WTC11 (cell line): ENCODE data around the gene DARS1.

Experiments
- ATF3 ChIP-seq: sonication (generic); formaldehyde crosslinking; conservative IDR thresholded peaks from 2 replicates; pipeline ENCODE4 v1.8.1; 2022; ENCODE audit warnings: mild to moderate bottlenecking, missing genetic modification reagents
- CTCF ChIP-seq: fragments of 200-600 bp; IDR thresholded peaks from 2 replicates; pipeline ENCODE4 v1.8.0; 2022; ENCODE audit warnings: antibody characterized with exemption
- E2F5 ChIP-seq: sonication (generic); formaldehyde crosslinking; IDR thresholded peaks from 2 replicates; pipeline ENCODE4 v1.8.1; 2022; ENCODE audit warnings: mild to moderate bottlenecking, moderate library complexity, missing genetic modification reagents
- JUN ChIP-seq: sonication (generic); formaldehyde crosslinking; IDR thresholded peaks from 2 replicates; pipeline ENCODE4 v1.8.0; 2023; ENCODE audit warnings: mild to moderate bottlenecking, missing genetic modification reagents
- USF1 ChIP-seq: sonication (generic); formaldehyde crosslinking; IDR thresholded peaks from 2 replicates; pipeline ENCODE4 v1.8.0; 2022; ENCODE audit warnings: mild to moderate bottlenecking, missing genetic modification reagents
- ZNF423 ChIP-seq: fragments of 250-450 bp; sonication (Bioruptor Pico); IDR thresholded peaks from 2 replicates; pipeline ENCODE4 v2.1.2; 2022; ENCODE audit warnings: mild to moderate bottlenecking, moderate library complexity
- TF ChIP-seq, protein P1 (sequence below): sonication (generic); formaldehyde crosslinking; IDR thresholded peaks from 2 replicates; pipeline ENCODE4 v1.8.1; 2022; ENCODE audit warnings: missing genetic modification reagents, borderline replicate concordance
- TF ChIP-seq, protein P2 (sequence below): fragments of 250-450 bp; sonication (Bioruptor Pico); IDR thresholded peaks from 2 replicates; pipeline ENCODE4 v1.9.0; 2021; ENCODE audit warnings: mild to moderate bottlenecking, borderline replicate concordance

DNA sequence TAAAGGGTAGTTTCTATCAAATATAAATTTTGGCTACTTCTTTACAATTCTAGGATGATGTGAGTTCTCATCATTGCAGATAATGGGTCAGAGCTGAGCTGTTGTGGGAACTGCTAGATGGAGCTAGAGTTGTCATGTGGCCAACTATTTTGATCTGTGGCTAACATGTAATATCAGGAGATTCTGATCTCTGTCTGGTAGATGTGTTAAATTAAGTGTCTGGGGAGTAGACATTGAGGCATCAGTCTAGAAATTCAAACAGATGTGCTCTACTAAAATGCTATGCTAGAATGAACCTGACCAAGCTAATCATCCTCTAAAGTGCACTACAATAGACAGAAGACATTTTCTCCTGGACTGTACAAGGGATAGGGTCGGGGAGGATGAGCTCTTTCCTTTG lies 30.3 kb upstream of the DARS1 start:
- TF ChIP-seq JUN (CRISPR knock-in tag) (no peak), ZNF423 (no peak), ATF3 (no peak), CTCF (no peak), E2F5 (no peak), USF1 (CRISPR knock-in tag) (no peak)
- TF ChIP-seq, protein P1, sequence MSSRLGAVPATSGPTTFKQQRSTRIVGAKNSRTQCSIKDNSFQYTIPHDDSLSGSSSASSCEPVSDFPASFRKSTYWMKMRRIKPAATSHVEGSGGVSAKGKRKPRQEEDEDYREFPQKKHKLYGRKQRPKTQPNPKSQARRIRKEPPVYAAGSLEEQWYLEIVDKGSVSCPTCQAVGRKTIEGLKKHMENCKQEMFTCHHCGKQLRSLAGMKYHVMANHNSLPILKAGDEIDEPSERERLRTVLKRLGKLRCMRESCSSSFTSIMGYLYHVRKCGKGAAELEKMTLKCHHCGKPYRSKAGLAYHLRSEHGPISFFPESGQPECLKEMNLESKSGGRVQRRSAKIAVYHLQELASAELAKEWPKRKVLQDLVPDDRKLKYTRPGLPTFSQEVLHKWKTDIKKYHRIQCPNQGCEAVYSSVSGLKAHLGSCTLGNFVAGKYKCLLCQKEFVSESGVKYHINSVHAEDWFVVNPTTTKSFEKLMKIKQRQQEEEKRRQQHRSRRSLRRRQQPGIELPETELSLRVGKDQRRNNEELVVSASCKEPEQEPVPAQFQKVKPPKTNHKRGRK (CRISPR knock-in tag): no peak
- TF ChIP-seq, protein P2, sequence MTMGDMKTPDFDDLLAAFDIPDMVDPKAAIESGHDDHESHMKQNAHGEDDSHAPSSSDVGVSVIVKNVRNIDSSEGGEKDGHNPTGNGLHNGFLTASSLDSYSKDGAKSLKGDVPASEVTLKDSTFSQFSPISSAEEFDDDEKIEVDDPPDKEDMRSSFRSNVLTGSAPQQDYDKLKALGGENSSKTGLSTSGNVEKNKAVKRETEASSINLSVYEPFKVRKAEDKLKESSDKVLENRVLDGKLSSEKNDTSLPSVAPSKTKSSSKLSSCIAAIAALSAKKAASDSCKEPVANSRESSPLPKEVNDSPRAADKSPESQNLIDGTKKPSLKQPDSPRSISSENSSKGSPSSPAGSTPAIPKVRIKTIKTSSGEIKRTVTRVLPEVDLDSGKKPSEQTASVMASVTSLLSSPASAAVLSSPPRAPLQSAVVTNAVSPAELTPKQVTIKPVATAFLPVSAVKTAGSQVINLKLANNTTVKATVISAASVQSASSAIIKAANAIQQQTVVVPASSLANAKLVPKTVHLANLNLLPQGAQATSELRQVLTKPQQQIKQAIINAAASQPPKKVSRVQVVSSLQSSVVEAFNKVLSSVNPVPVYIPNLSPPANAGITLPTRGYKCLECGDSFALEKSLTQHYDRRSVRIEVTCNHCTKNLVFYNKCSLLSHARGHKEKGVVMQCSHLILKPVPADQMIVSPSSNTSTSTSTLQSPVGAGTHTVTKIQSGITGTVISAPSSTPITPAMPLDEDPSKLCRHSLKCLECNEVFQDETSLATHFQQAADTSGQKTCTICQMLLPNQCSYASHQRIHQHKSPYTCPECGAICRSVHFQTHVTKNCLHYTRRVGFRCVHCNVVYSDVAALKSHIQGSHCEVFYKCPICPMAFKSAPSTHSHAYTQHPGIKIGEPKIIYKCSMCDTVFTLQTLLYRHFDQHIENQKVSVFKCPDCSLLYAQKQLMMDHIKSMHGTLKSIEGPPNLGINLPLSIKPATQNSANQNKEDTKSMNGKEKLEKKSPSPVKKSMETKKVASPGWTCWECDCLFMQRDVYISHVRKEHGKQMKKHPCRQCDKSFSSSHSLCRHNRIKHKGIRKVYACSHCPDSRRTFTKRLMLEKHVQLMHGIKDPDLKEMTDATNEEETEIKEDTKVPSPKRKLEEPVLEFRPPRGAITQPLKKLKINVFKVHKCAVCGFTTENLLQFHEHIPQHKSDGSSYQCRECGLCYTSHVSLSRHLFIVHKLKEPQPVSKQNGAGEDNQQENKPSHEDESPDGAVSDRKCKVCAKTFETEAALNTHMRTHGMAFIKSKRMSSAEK (CRISPR knock-in tag): no peak
